ENCODE measurements around the gene RNF220. TPM values are rescaled to one million over a fixed set of nuclear protein-coding genes. Genes with fewer than 3 reads are reported as not detected.

RNF220 gene
- polyA plus RNA-seq, 1 of the 3 experiments (the other 2 are of a cell fraction), result 83.7 TPM

GRCh38 chr1:44390277-44390676, 14.8 kb upstream of the RNF220 start:
- 0 out of 2 replicates have a peak overlapping the region, but pooled peaks have one; percentile 35 for H3K4me2 ChIP-seq
- no peaks in the 10 kb centered on the region for H3K79me2 ChIP-seq (ENCODE audit: insufficient read depth)
- no peaks in the 10 kb centered on the region for H3K36me3 ChIP-seq (replicated peaks in 1 of 2; ENCODE audit: control insufficient read depth in 1 of 2, insufficient read depth in 2 of 2, low read length in 1 of 2)
- H3K27me3 ChIP-seq (ENCODE audit: insufficient read depth), result peaks cover 48% of the 10 kb centered on the region
- TF ChIP-seq MAX (IDR thresholded peaks at IDR 0.05; ENCODE audit: low read depth) (no peak), RFX5 (IDR thresholded peaks at IDR 0.05; ENCODE audit: low read length) (no peak), CTCF (IDR thresholded peaks at IDR 0.05) (no peak), ELF1 (IDR thresholded peaks at IDR 0.05) (no peak), SIN3A (IDR thresholded peaks at IDR 0.05; ENCODE audit: borderline replicate concordance, low read depth, low read length) (no peak), YY1 (IDR thresholded peaks at IDR 0.05; ENCODE audit: low read depth) (no peak), POLR2AphosphoS5 (IDR thresholded peaks at IDR 0.05; ENCODE audit: low read depth, low read length) (no peak), TAF1 (IDR thresholded peaks at IDR 0.05; ENCODE audit: borderline replicate concordance, low read depth, low read length) (no peak), ZBTB33 (IDR thresholded peaks at IDR 0.05; ENCODE audit: borderline replicate concordance, low read depth) (no peak), FOSL2 (IDR thresholded peaks at IDR 0.05; ENCODE audit: borderline replicate concordance, low read depth) (peak; percentile 44; the same call in 1 of the 2 replicates), GATA2 (CRISPR knock-in tag; IDR thresholded peaks at IDR 0.05) (no peak), FOXM1 (IDR thresholded peaks at IDR 0.05; ENCODE audit: low read depth) (no peak), MEF2A (IDR thresholded peaks at IDR 0.05; ENCODE audit: borderline replicate concordance, low read depth) (peak; percentile 59; the same call in 1 of the 2 replicates), EP300 (IDR thresholded peaks at IDR 0.05; ENCODE audit: borderline replicate concordance in 1 of 2, low read depth in 1 of 2, low read length in 1 of 2) (no peak), RXRA (IDR thresholded peaks at IDR 0.05; ENCODE audit: borderline replicate concordance, low read depth) (no peak), GABPA (IDR thresholded peaks at IDR 0.05; ENCODE audit: low read depth) (no peak), JUND (IDR thresholded peaks at IDR 0.05) (peak; percentile 23; the same call in 1 of the 2 replicates)
- no peak overlapping the region for H2AFZ ChIP-seq (ENCODE audit: low read depth)
- ChIA-PET POLR2A (no interaction called here), CTCF (interaction anchor here (0.9 to 2.1 kb wide), 5 partner anchors 12 to 910 kb away, joined by 3 to 11 read pairs (median 4); no protein-coding TSS in a partner anchor)
- no peaks in the 10 kb centered on the region for H3K9me3 ChIP-seq
- peaks cover 0 to 5% of the 10 kb centered on the region in 2 experiments; a peak in 1 of 4 replicates for H3K4me1 ChIP-seq (ENCODE audit: control insufficient read depth in 1 of 2, insufficient read depth in 2 of 2, low read depth in 1 of 2, low read length in 1 of 2)
- H3K9me2 ChIP-seq, result no peaks in the 10 kb centered on the region
- DNase-seq, result no peak
- H3K4me3 ChIP-seq (ENCODE audit: low read depth in 2 of 2, low read length in 1 of 2), result no peak overlapping the region
- H3F3A ChIP-seq (replicated peaks; ENCODE audit: insufficient read depth), result peaks cover 13% of the 10 kb centered on the region
- WGBS (ENCODE audit: low lambda C conversion rate), result 13% methylated on average over 1 of the region's 1 CpG
- no peaks in the 10 kb centered on the region for H4K20me1 ChIP-seq (ENCODE audit: insufficient read depth)
- H3K9ac ChIP-seq, result no peak overlapping the region
- peak overlapping the region in 1 of 2 experiments; percentile 40; a peak in 2 of 4 replicates for H3K27ac ChIP-seq (ENCODE audit: low read depth in 2 of 2, low read length in 1 of 2)

Data from SK-N-SH (cell line).